Measurements from ENCODE around the gene MIEF1.
A peak's percentile ranks its signal among the peaks of the same experiment; 100 is the strongest.

The MIEF1 gene

GRCh38 chr22:39502109-39502788 is at the start of gene MIEF1:
MIEF1 (plus strand) TSS chr22:39502290; CDS start chr22:39511295, 9,005 bp downstream.
- peak; percentile 81 for DNase-seq (ENCODE audit: low read depth)

- no peak for DNase-seq (ENCODE audit: low read depth)
Measured at GRCh38 chr22:39452740-39453040, 49.4 kb upstream of the MIEF1 start.

GRCh38 chr22:39453765-39454378 is 48.2 kb upstream of the MIEF1 start:
- no peak for DNase-seq (ENCODE audit: low read depth)

- no peak for DNase-seq (ENCODE audit: low read depth)
Measured at GRCh38 chr22:39454385-39454871, 47.7 kb upstream of the MIEF1 start.

GRCh38 chr22:39456522-39457197 is 45.4 kb upstream of the MIEF1 start, which contains the start of gene MGAT3:
MGAT3 (plus strand) TSS chr22:39457012; CDS start chr22:39487348, 30,336 bp downstream.
- no peak for DNase-seq (ENCODE audit: low read depth)

- DNase-seq (ENCODE audit: low read depth) = no peak
Measured at GRCh38 chr22:39457198-39457555, 44.9 kb upstream of the MIEF1 start.

GRCh38 chr22:39457556-39458443 is 44.3 kb upstream of the MIEF1 start:
- DNase-seq (ENCODE audit: low read depth) = no peak

- no peak for DNase-seq (ENCODE audit: low read depth)
Measured at GRCh38 chr22:39458444-39459083, 43.5 kb upstream of the MIEF1 start.

- DNase-seq (ENCODE audit: low read depth) = no peak
Measured at GRCh38 chr22:39459681-39460080, 42.4 kb upstream of the MIEF1 start.

GRCh38 chr22:39462443-39463221 is 39.5 kb upstream of the MIEF1 start:
- no peak for DNase-seq (ENCODE audit: low read depth)

- no peak for DNase-seq (ENCODE audit: low read depth)
Measured at GRCh38 chr22:39463277-39463676, 38.8 kb upstream of the MIEF1 start.

- no peak for DNase-seq (ENCODE audit: low read depth)
Measured at GRCh38 chr22:39463931-39464390, 38.1 kb upstream of the MIEF1 start.

- DNase-seq (ENCODE audit: low read depth) = no peak
Measured at GRCh38 chr22:39466228-39467006, 35.7 kb upstream of the MIEF1 start.

- no peak for DNase-seq (ENCODE audit: low read depth)
Measured at GRCh38 chr22:39467390-39467895, 34.6 kb upstream of the MIEF1 start.

- DNase-seq (ENCODE audit: low read depth) = no peak
Measured at GRCh38 chr22:39468487-39469325, 33.4 kb upstream of the MIEF1 start.

GRCh38 chr22:39469326-39469680 is 32.8 kb upstream of the MIEF1 start:
- no peak for DNase-seq (ENCODE audit: low read depth)

- DNase-seq (ENCODE audit: low read depth) = no peak
Measured at GRCh38 chr22:39469681-39470450, 32.2 kb upstream of the MIEF1 start.

Measured in stimulated activated CD8-positive, alpha-beta memory T cell treated with anti-CD3 and anti-CD28 coated beads, Interleukin-12 subunit alpha, Interleukin-12 subunit beta, amount 100 ng/mL, for 1 hour (primary cell).